ENCODE data around the gene STK4.

DNA sequence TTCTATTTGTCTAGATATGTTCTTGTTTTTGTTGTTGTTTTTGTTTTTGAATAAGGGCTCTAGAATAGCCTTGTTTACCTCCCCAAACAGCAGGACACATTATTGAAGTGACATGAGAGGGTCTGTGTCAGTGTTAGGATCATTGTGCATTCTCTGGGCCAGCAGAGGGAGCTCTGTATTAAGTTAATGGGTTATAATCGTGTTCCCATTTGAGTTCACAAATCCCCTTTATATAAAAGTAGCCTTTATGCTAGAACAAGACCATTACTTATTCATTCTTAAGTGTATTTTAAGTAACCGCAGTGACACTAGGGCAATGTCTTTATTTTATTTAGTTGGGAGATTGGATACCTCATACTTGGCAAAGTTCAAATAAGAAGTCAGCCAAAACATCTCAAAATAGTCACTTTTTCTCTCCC, 44.8 kb downstream of the STK4 start:
- TF ChIP-seq, protein P1, sequence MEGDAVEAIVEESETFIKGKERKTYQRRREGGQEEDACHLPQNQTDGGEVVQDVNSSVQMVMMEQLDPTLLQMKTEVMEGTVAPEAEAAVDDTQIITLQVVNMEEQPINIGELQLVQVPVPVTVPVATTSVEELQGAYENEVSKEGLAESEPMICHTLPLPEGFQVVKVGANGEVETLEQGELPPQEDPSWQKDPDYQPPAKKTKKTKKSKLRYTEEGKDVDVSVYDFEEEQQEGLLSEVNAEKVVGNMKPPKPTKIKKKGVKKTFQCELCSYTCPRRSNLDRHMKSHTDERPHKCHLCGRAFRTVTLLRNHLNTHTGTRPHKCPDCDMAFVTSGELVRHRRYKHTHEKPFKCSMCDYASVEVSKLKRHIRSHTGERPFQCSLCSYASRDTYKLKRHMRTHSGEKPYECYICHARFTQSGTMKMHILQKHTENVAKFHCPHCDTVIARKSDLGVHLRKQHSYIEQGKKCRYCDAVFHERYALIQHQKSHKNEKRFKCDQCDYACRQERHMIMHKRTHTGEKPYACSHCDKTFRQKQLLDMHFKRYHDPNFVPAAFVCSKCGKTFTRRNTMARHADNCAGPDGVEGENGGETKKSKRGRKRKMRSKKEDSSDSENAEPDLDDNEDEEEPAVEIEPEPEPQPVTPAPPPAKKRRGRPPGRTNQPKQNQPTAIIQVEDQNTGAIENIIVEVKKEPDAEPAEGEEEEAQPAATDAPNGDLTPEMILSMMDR (IDR thresholded peaks at IDR 0.05): peak; percentile 56 to 69 (median 64)
- TF ChIP-seq POLR2A (IDR thresholded peaks at IDR 0.05): no peak
